Neuronal stem cell (in vitro differentiated cells): ENCODE data around the gene UTF1.
A peak's percentile ranks its signal among the peaks of the same experiment; 100 is the strongest.

ENCODE experiments used
- DNase-seq: peaks from one replicate; pipeline ENCODE4 v3.0.0-alpha.2; 2013; ENCODE audit warnings: low spot score
- H2AFZ ChIP-seq: one replicate; pipeline ENCODE4 v1.6.1; 2013; ENCODE audit warnings: mild to moderate bottlenecking, low read length, inconsistent platforms
- H2AK5ac ChIP-seq: 2 replicates; pipeline ENCODE4 v1.6.1; 2013; ENCODE audit warnings: low read depth, mild to moderate bottlenecking, inconsistent platforms, low read length, moderate library complexity, mixed read lengths
- H2BK120ac ChIP-seq: 2 replicates; pipeline ENCODE4 v1.6.1; 2013; ENCODE audit warnings: low read depth, mild to moderate bottlenecking, inconsistent platforms, low read length, moderate library complexity, mixed read lengths
- H2BK12ac ChIP-seq: one replicate; pipeline ENCODE4 v1.6.1; 2013; ENCODE audit warnings: low read length, inconsistent platforms
- H2BK15ac ChIP-seq: 2 replicates; pipeline ENCODE4 v1.6.1; 2013; ENCODE audit warnings: mild to moderate bottlenecking, low read length, inconsistent platforms, mixed read lengths
- H2BK5ac ChIP-seq: one replicate; pipeline ENCODE4 v1.6.1; 2013; ENCODE audit warnings: inconsistent platforms, mild to moderate bottlenecking, low read length, moderate library complexity
- H3K14ac ChIP-seq: one replicate; pipeline ENCODE4 v1.6.1; 2013; ENCODE audit warnings: low read length, inconsistent platforms
- H3K18ac ChIP-seq: 2 replicates; pipeline ENCODE4 v1.6.1; 2013; ENCODE audit warnings: low read length, inconsistent platforms
- H3K23ac ChIP-seq: 2 replicates; pipeline ENCODE4 v1.6.1; 2013; ENCODE audit warnings: low read depth, mild to moderate bottlenecking, mixed read lengths, low read length, inconsistent platforms; ENCODE audit not compliant: poor library complexity
- H3K27ac ChIP-seq: replicated peaks from 3 replicates; pipeline ENCODE4 v1.5.1; 2013; ENCODE audit warnings: low read length, inconsistent platforms
- H3K27me3 ChIP-seq, 3 experiments: 2 replicates each; pipeline ENCODE4 v1.6.1; 2013; ENCODE audit warnings: low read length in 3 of 3, mild to moderate bottlenecking in 2 of 3, inconsistent platforms in 1 of 3, low read depth in 1 of 3, mixed read lengths in 1 of 3, moderate library complexity in 1 of 3; ENCODE audit not compliant: control insufficient read depth in 3 of 3, insufficient read depth in 3 of 3
- H3K36me3 ChIP-seq, 2 donors: replicated peaks in 1 of 2; 2 replicates each; pipeline ENCODE4 v1.6.1; 2013; ENCODE audit warnings: low read length in 2 of 2; ENCODE audit not compliant: control insufficient read depth in 2 of 2, insufficient read depth in 2 of 2
- H3K4ac ChIP-seq: 2 replicates; pipeline ENCODE4 v1.6.1; 2013; ENCODE audit warnings: inconsistent platforms, mild to moderate bottlenecking, low read length, moderate library complexity
- H3K4me1 ChIP-seq, 2 donors: 1 replicate in 1 of 2; 2 replicates in 1 of 2; pipeline ENCODE4 v1.6.1; 2013; ENCODE audit warnings: low read length in 2 of 2, low read depth in 1 of 2; ENCODE audit not compliant: control insufficient read depth in 2 of 2, insufficient read depth in 1 of 2
- H3K4me2 ChIP-seq: one replicate; pipeline ENCODE4 v1.6.1; 2013; ENCODE audit warnings: mild to moderate bottlenecking, low read length, inconsistent platforms; ENCODE audit not compliant: insufficient read depth, poor library complexity, severe bottlenecking
- H3K4me3 ChIP-seq, 2 donors: 2 replicates each; pipeline ENCODE4 v1.5.1; 2013; ENCODE audit warnings: low read length in 2 of 2, mild to moderate bottlenecking in 2 of 2, inconsistent platforms in 1 of 2, moderate library complexity in 1 of 2
- H3K79me1 ChIP-seq: one replicate; pipeline ENCODE4 v1.6.1; 2013; ENCODE audit warnings: low read depth, mild to moderate bottlenecking, inconsistent platforms, low read length, moderate library complexity
- H3K9ac ChIP-seq: one replicate; pipeline ENCODE4 v1.6.1; 2013; ENCODE audit warnings: mild to moderate bottlenecking, low read depth, low read length, inconsistent platforms; ENCODE audit not compliant: poor library complexity
- H3K9me3 ChIP-seq, 2 donors: replicated peaks in 1 of 2; 2 replicates each; pipeline versions ENCODE3 to v1.6.1; 2013; ENCODE audit warnings: low read length in 2 of 2, mild to moderate bottlenecking in 2 of 2, inconsistent platforms in 1 of 2, low read depth in 1 of 2, mixed read lengths in 1 of 2, moderate library complexity in 1 of 2; ENCODE audit not compliant: control insufficient read depth in 2 of 2, insufficient read depth in 1 of 2
- H4K8ac ChIP-seq: one replicate; pipeline ENCODE4 v1.6.1; 2013; ENCODE audit warnings: low read depth, mild to moderate bottlenecking, inconsistent platforms, low read length, moderate library complexity
- H4K91ac ChIP-seq: one replicate; pipeline ENCODE4 v1.6.1; 2013; ENCODE audit warnings: low read length, low read depth, mild to moderate bottlenecking, inconsistent platforms; ENCODE audit not compliant: poor library complexity
- WGBS, 2 donors: extraction: QIAGEN DNeasy Blood & Tissue Kit; methylation state at CpG; one replicate each; pipeline ENCODE4 v1.1.7; 2013; ENCODE audit warnings: missing lambda C conversion rate in 2 of 2, mixed read lengths in 1 of 2; ENCODE audit not compliant: insufficient read length in 2 of 2, insufficient replicate concordance in 1 of 2; ENCODE audit errors: extremely low coverage in 2 of 2; 5-methylcytosine and 5-hydroxymethylcytosine counted together

The UTF1 gene

GRCh38 chr10:133280391-133281059 is 50.5 kb downstream of the UTF1 start:
- H3K4me2 ChIP-seq, result no peak overlapping the region
- H3K23ac ChIP-seq, result no peak overlapping the region
- H3K27ac ChIP-seq, result no peak overlapping the region
- no peak overlapping the region for H2AFZ ChIP-seq
- H2BK120ac ChIP-seq, result no peak overlapping the region
- no peak overlapping the region for H2BK15ac ChIP-seq
- H2AK5ac ChIP-seq, result no peak overlapping the region
- H3K36me3 ChIP-seq, result peaks cover 38 to 64% of the 10 kb centered on the region in 2 donors
- no peak overlapping the region for H3K18ac ChIP-seq
- peaks cover 7 to 8% of the 10 kb centered on the region in 2 donors for H3K4me1 ChIP-seq
- H2BK5ac ChIP-seq, result no peak overlapping the region
- H3K79me1 ChIP-seq, result peaks cover 11% of the 10 kb centered on the region
- no peak overlapping the region for H4K91ac ChIP-seq
- peaks cover 0 to 2% of the 10 kb centered on the region in 2 donors for H3K9me3 ChIP-seq
- H3K4me3 ChIP-seq, result peak overlapping the region in 1 of 2 donors; percentile 32
- H4K8ac ChIP-seq, result no peak overlapping the region
- H3K27me3 ChIP-seq, result peaks cover 0 to 13% (median 6%) of the 10 kb centered on the region in 3 experiments
- no peak for DNase-seq
- no peak overlapping the region for H3K14ac ChIP-seq
- H3K9ac ChIP-seq, result no peak overlapping the region
- no peak overlapping the region for H3K4ac ChIP-seq
- no peak overlapping the region for H2BK12ac ChIP-seq
- no CpG with 5 or more reads among the region's 10 CpGs for WGBS, 2 donors

GRCh38 chr10:133281084-133281483 is 51.1 kb downstream of the UTF1 start:
- Histone ChIP-seq H3K4ac (no peak overlapping the region), H3K36me3 (peaks cover 38 to 70% of the 10 kb centered on the region in 2 donors), H3K79me1 (peaks cover 10% of the 10 kb centered on the region), H3K4me3 (no peak overlapping the region), H3K14ac (no peak overlapping the region), H4K91ac (no peak overlapping the region), H2BK12ac (no peak overlapping the region), H2AK5ac (no peak overlapping the region), H4K8ac (no peak overlapping the region), H3K9me3 (no peaks in the 10 kb centered on the region), H2BK15ac (no peak overlapping the region), H3K27ac (no peak overlapping the region), H3K4me2 (no peak overlapping the region), H3K9ac (no peak overlapping the region), H3K27me3 (peaks cover 0 to 7% (median 4%) of the 10 kb centered on the region in 3 experiments), H3K23ac (no peak overlapping the region), H2AFZ (no peak overlapping the region), H2BK120ac (no peak overlapping the region), H3K4me1 (peaks cover 1 to 4% of the 10 kb centered on the region in 2 donors), H2BK5ac (no peak overlapping the region), H3K18ac (no peak overlapping the region)
- no CpG with 5 or more reads among the region's 15 CpGs for WGBS, 2 donors
- DNase-seq, result no peak
